H9 (cell line): ENCODE results near the gene HES1. TPM values are rescaled to one million over a fixed set of nuclear protein-coding genes. Genes with fewer than 3 reads are reported as not detected.

Experiments
- DNase-seq: peaks from one replicate; pipeline ENCODE4 v3.0.0-alpha.2; 2017
- H2AFZ ChIP-seq: one replicate; pipeline ENCODE4 v1.6.1; 2013; ENCODE audit warnings: mild to moderate bottlenecking, low read length, control low read depth, moderate library complexity
- H2AK5ac ChIP-seq: 2 replicates; pipeline ENCODE4 v1.6.1; 2013; ENCODE audit warnings: low read length, control low read depth, mixed read lengths; ENCODE audit not compliant: insufficient read length
- H2BK120ac ChIP-seq: one replicate; pipeline ENCODE4 v1.6.1; 2013; ENCODE audit warnings: low read depth, mild to moderate bottlenecking, low read length, control low read depth, inconsistent platforms; ENCODE audit not compliant: poor library complexity, severe bottlenecking
- H2BK12ac ChIP-seq: 2 replicates; pipeline ENCODE4 v1.6.1; 2013; ENCODE audit warnings: low read length, control low read depth, mixed read lengths, low read depth; ENCODE audit not compliant: insufficient read length
- H2BK15ac ChIP-seq: 2 replicates; pipeline ENCODE4 v1.6.1; 2013; ENCODE audit warnings: low read depth, low read length, control low read depth
- H2BK20ac ChIP-seq: one replicate; pipeline ENCODE4 v1.6.1; 2013; ENCODE audit warnings: low read depth, mild to moderate bottlenecking, low read length, control low read depth, inconsistent platforms; ENCODE audit not compliant: poor library complexity, severe bottlenecking
- H2BK5ac ChIP-seq: 2 replicates; pipeline ENCODE4 v1.6.1; 2013; ENCODE audit warnings: low read length, control low read depth, mixed read lengths; ENCODE audit not compliant: insufficient read length
- H3K14ac ChIP-seq: 2 replicates; pipeline ENCODE4 v1.6.1; 2013; ENCODE audit warnings: low read length, control low read depth; ENCODE audit not compliant: insufficient read depth
- H3K18ac ChIP-seq: 2 replicates; pipeline ENCODE4 v1.6.1; 2013; ENCODE audit warnings: low read depth, mild to moderate bottlenecking, mixed read lengths, low read length, control low read depth; ENCODE audit not compliant: insufficient read length
- H3K23ac ChIP-seq: 2 replicates; pipeline ENCODE4 v1.6.1; 2013; ENCODE audit warnings: low read length, control low read depth, mixed read lengths, low read depth; ENCODE audit not compliant: insufficient read length
- H3K23me2 ChIP-seq: 2 replicates; pipeline ENCODE4 v1.6.1; 2013; ENCODE audit warnings: low read depth, mild to moderate bottlenecking, mixed read lengths, low read length, control low read depth; ENCODE audit not compliant: insufficient read length, poor library complexity, severe bottlenecking
- H3K27ac ChIP-seq: 2 replicates; pipeline ENCODE4 v1.5.1; 2013; ENCODE audit warnings: low read length, control low read depth, mixed read lengths, low read depth; ENCODE audit not compliant: insufficient read length
- H3K27me3 ChIP-seq: 2 replicates; pipeline ENCODE4 v1.6.1; 2013; ENCODE audit warnings: low read length, control low read depth, inconsistent platforms; ENCODE audit not compliant: insufficient read depth
- H3K4ac ChIP-seq: 2 replicates; pipeline ENCODE4 v1.6.1; 2013; ENCODE audit warnings: low read depth, mild to moderate bottlenecking, control low read depth, inconsistent platforms, low read length, moderate library complexity
- H3K4me1 ChIP-seq: 2 replicates; pipeline ENCODE4 v1.6.1; 2013; ENCODE audit warnings: low read length, control low read depth, inconsistent platforms; ENCODE audit not compliant: insufficient read depth
- H3K4me2 ChIP-seq: 2 replicates; pipeline ENCODE4 v1.6.1; 2013; ENCODE audit warnings: low read length, control low read depth, mixed read lengths; ENCODE audit not compliant: insufficient read length, insufficient read depth
- H3K56ac ChIP-seq: 2 replicates; pipeline ENCODE4 v1.6.1; 2013; ENCODE audit warnings: low read depth, mild to moderate bottlenecking, mixed read lengths, low read length, control low read depth; ENCODE audit not compliant: insufficient read length
- H3K79me1 ChIP-seq: 2 replicates; pipeline ENCODE4 v1.6.1; 2013; ENCODE audit warnings: low read depth, mild to moderate bottlenecking, moderate library complexity, low read length, control low read depth, inconsistent platforms; ENCODE audit not compliant: insufficient read depth, poor library complexity, severe bottlenecking
- H3K79me2 ChIP-seq: 2 replicates; pipeline ENCODE4 v1.6.1; 2013; ENCODE audit warnings: low read length, control low read depth, inconsistent platforms; ENCODE audit not compliant: insufficient read depth
- H3K9ac ChIP-seq: 2 replicates; pipeline ENCODE4 v1.6.1; 2013; ENCODE audit warnings: low read length, control low read depth, mixed read lengths; ENCODE audit not compliant: insufficient read length; ENCODE audit errors: extremely low read depth
- H3K9me3 ChIP-seq: one replicate; pipeline ENCODE4 v1.6.1; 2013; ENCODE audit warnings: low read depth, low read length, inconsistent platforms; ENCODE audit not compliant: control insufficient read depth
- H3T11ph ChIP-seq: one replicate; pipeline ENCODE4 v1.6.1; 2013; ENCODE audit warnings: mild to moderate bottlenecking, low read length, control low read depth, inconsistent platforms
- H4K20me1 ChIP-seq: one replicate; pipeline ENCODE4 v1.6.1; 2013; ENCODE audit not compliant: control insufficient read depth, insufficient read length, insufficient read depth
- H4K5ac ChIP-seq: 2 replicates; pipeline ENCODE4 v1.6.1; 2013; ENCODE audit warnings: low read depth, mild to moderate bottlenecking, mixed read lengths, low read length, control low read depth; ENCODE audit not compliant: insufficient read length
- H4K8ac ChIP-seq: replicated peaks from 2 replicates; pipeline ENCODE4 v1.6.1; 2013; ENCODE audit warnings: low read length, control low read depth, mixed read lengths, low read depth; ENCODE audit not compliant: insufficient read length
- H4K91ac ChIP-seq: 2 replicates; pipeline ENCODE4 v1.6.1; 2013; ENCODE audit warnings: low read depth, mild to moderate bottlenecking, moderate library complexity, mixed read lengths, low read length, control low read depth; ENCODE audit not compliant: insufficient read length
- H3K27ac Mint-ChIP-seq, 3 experiments: 2 replicates in 2 of 3; 3 replicates in 1 of 3; pipeline ENCODE4 v1.8.0; 2020 to 2021; ENCODE audit warnings: mixed read lengths in 3 of 3, mild to moderate bottlenecking in 1 of 3, moderate library complexity in 1 of 3
- H3K27me3 Mint-ChIP-seq: 2 replicates; pipeline ENCODE4 v1.8.0; 2021; ENCODE audit warnings: low read depth, mild to moderate bottlenecking, moderate library complexity, mixed read lengths
- H3K36me3 Mint-ChIP-seq, 3 experiments: 2 replicates in 2 of 3; 3 replicates in 1 of 3; pipeline ENCODE4 v1.8.0; 2020 to 2021; ENCODE audit warnings: low read depth in 3 of 3, mixed read lengths in 3 of 3; ENCODE audit not compliant: insufficient read depth in 1 of 3
- H3K4me1 Mint-ChIP-seq, 2 experiments: 2 replicates each; pipeline ENCODE4 v1.8.0; 2020; ENCODE audit warnings: mixed read lengths in 2 of 2
- H3K4me3 Mint-ChIP-seq, 2 experiments: 2 replicates in 1 of 2; 3 replicates in 1 of 2; pipeline ENCODE4 v1.8.0; 2020 to 2021; ENCODE audit warnings: mild to moderate bottlenecking in 2 of 2, mixed read lengths in 2 of 2, moderate library complexity in 1 of 2
- H3K9me3 Mint-ChIP-seq, 2 experiments: 2 replicates in 1 of 2; 3 replicates in 1 of 2; pipeline ENCODE4 v1.8.0; 2020; ENCODE audit warnings: mild to moderate bottlenecking in 2 of 2, mixed read lengths in 2 of 2, moderate library complexity in 1 of 2
- WGBS: extraction: QIAGEN DNeasy Blood & Tissue Kit; methylation state at CpG from one replicate; pipeline ENCODE4 v1.1.7; 2013; ENCODE audit warnings: missing lambda C conversion rate, low lambda C conversion rate, mixed read lengths; ENCODE audit not compliant: insufficient read length; ENCODE audit errors: extremely low coverage; 5-methylcytosine and 5-hydroxymethylcytosine counted together
- total RNA-seq: library from RNA; stranded (reverse); gene quantifications from 2 replicates; pipeline ENCODE4 v1.2.1, GENCODE V29; 2021
- TF ChIP-seq, protein P1 (sequence below): fragments of 200-600 bp; sonication (generic); conservative IDR thresholded peaks from 3 replicates; pipeline ENCODE4 v1.8.0; 2021; ENCODE audit warnings: antibody characterized with exemption, mild to moderate bottlenecking

The HES1 gene
- total RNA-seq, 1 experiment from 2014 or later: 23.2 TPM

DNA sequence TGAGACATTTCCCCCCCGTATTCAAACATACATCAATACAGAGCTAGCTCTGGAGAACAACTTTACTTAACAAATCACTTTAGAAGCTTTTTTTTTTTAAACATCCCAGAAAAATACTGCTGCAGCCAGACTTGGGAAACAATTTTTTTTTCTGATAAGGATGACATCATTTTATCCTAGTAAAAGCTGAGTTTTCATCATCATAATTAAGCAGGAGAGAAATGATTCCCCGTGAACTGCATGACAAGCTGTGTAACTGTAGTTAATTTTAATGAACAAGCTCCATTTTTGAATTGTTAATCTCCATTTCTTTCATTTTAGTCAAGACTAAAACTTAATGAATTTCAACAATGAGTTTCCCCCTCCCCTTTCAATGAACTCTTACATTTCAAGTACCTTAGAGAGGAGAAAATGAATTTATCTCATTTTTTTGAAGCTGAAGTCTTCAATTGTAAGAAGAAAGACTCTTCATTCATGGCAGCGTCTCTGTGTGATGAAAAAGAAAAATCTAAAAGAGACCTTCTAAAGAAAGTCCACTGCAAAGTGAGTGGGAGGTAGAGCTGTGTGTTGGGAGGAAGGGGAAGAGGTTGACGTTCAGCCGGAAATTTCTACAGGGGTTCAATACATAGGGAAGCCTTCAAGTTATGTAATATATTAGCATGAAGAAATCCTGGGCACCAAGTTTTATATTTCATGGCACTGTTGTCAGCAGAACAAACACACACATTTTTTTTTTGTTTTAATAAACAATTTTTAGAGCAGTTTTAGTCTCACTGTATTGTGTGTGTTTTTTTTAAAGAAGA is 31.7 kb downstream of the HES1 start:
- Histone ChIP-seq H3K4me1 (no peaks in the 10 kb centered on the region; the same call in 1 of the 2 replicates), H3K27ac (no peak overlapping the region), H3K18ac (no peak overlapping the region), H4K91ac (no peak overlapping the region), H3K79me1 (no peaks in the 10 kb centered on the region), H3K79me2 (no peaks in the 10 kb centered on the region), H2AK5ac (no peak overlapping the region), H4K20me1 (no peaks in the 10 kb centered on the region), H2BK12ac (no peak overlapping the region), H4K5ac (no peak overlapping the region), H2BK15ac (no peak overlapping the region), H3K56ac (no peak overlapping the region), H3K23me2 (no peaks in the 10 kb centered on the region), H2AFZ (no peak overlapping the region), H3T11ph (no peak overlapping the region), H3K9me3 (no peaks in the 10 kb centered on the region), H2BK20ac (no peak overlapping the region), H3K27me3 (no peaks in the 10 kb centered on the region), H2BK120ac (no peak overlapping the region), H2BK5ac (no peak overlapping the region), H3K4me2 (no peak overlapping the region), H3K14ac (no peak overlapping the region), H3K4ac (no peak overlapping the region), H4K8ac (no peak overlapping the region), H3K9ac (no peak overlapping the region), H3K23ac (no peak overlapping the region)
- no CpG with 5 or more reads among the region's 5 CpGs for WGBS
- no peak for DNase-seq
- TF ChIP-seq, protein P1, sequence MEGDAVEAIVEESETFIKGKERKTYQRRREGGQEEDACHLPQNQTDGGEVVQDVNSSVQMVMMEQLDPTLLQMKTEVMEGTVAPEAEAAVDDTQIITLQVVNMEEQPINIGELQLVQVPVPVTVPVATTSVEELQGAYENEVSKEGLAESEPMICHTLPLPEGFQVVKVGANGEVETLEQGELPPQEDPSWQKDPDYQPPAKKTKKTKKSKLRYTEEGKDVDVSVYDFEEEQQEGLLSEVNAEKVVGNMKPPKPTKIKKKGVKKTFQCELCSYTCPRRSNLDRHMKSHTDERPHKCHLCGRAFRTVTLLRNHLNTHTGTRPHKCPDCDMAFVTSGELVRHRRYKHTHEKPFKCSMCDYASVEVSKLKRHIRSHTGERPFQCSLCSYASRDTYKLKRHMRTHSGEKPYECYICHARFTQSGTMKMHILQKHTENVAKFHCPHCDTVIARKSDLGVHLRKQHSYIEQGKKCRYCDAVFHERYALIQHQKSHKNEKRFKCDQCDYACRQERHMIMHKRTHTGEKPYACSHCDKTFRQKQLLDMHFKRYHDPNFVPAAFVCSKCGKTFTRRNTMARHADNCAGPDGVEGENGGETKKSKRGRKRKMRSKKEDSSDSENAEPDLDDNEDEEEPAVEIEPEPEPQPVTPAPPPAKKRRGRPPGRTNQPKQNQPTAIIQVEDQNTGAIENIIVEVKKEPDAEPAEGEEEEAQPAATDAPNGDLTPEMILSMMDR: no peak
- H3K36me3 Mint-ChIP-seq: peaks cover 0 to 6% (median 1%) of the 10 kb centered on the region in 3 experiments; a peak in 3 of 7 replicates
- H3K27ac Mint-ChIP-seq: no peak overlapping the region; a peak in 1 of 7 replicates
- H3K4me3 Mint-ChIP-seq: no peak overlapping the region; a peak in 1 of 5 replicates
- peaks cover 4 to 7% of the 10 kb centered on the region in 2 experiments; a peak in 4 of 5 replicates for H3K9me3 Mint-ChIP-seq
- H3K4me1 Mint-ChIP-seq: peaks cover 45 to 59% of the 10 kb centered on the region in 2 experiments
- H3K27me3 Mint-ChIP-seq: peaks cover 4% of the 10 kb centered on the region
